ENCODE results near the gene COL16A1.
A peak's percentile ranks its signal among the peaks of the same experiment; 100 is the strongest.

The COL16A1 gene

GRCh38 chr1:31627301-31627929 lies 76.4 kb downstream of the COL16A1 start:
- TF ChIP-seq, protein P1, sequence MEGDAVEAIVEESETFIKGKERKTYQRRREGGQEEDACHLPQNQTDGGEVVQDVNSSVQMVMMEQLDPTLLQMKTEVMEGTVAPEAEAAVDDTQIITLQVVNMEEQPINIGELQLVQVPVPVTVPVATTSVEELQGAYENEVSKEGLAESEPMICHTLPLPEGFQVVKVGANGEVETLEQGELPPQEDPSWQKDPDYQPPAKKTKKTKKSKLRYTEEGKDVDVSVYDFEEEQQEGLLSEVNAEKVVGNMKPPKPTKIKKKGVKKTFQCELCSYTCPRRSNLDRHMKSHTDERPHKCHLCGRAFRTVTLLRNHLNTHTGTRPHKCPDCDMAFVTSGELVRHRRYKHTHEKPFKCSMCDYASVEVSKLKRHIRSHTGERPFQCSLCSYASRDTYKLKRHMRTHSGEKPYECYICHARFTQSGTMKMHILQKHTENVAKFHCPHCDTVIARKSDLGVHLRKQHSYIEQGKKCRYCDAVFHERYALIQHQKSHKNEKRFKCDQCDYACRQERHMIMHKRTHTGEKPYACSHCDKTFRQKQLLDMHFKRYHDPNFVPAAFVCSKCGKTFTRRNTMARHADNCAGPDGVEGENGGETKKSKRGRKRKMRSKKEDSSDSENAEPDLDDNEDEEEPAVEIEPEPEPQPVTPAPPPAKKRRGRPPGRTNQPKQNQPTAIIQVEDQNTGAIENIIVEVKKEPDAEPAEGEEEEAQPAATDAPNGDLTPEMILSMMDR (IDR thresholded peaks at IDR 0.05; ENCODE audit: low read depth, low read length): no peak
- DNase-seq (ENCODE audit: extremely low read depth, low read depth): no peak

- TF ChIP-seq, protein P1 (IDR thresholded peaks at IDR 0.05; ENCODE audit: low read depth, low read length): no peak
- peak; percentile 23 for DNase-seq (ENCODE audit: extremely low read depth, low read depth)
Measured at GRCh38 chr1:31626223-31627207, 77.3 kb downstream of the COL16A1 start.

GRCh38 chr1:31625561-31626222 lies 78.1 kb downstream of the COL16A1 start:
- TF ChIP-seq, protein P1 (IDR thresholded peaks at IDR 0.05; ENCODE audit: low read depth, low read length): no peak
- no peak for DNase-seq (ENCODE audit: extremely low read depth, low read depth)

DNA sequence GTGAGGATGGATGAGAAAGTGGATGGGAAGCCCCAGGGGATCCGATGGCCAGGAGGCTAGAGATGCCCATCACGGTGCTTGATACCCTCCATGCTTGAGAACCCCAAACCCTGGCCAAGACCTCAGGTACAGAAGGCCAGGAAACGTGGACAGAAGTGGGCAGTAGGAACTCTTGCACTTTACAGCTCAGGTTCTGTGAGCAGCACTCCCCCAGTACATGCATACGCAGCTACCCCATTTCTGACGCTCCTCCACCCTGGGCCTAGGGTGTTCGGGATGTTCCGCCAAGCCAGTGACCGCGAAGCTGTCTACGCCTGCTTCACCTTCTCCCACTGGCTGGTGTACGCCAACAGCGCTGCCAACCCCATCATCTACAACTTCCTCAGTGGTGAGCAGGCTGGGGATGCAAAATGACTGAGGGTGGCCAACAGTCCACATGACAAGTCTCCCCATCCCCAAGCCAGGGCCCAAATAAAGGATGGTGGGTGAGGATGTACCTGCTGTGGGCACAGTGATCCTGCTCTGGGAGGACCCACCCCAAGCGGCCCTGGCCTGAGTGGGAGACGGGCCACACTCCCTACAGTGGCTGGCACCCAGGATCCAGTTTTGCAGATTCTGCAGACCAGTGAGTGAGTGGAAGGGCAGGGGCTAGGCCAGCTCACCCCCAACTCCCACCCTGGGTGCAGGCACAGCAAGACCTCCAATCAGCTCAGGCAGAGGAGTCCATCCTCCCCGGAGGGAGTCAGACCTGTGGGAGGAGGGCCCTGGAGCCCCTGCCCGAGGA lies 78.9 kb downstream of the COL16A1 start:
- TF ChIP-seq, protein P1 (IDR thresholded peaks at IDR 0.05; ENCODE audit: low read depth, low read length): no peak
- no peak for DNase-seq (ENCODE audit: extremely low read depth, low read depth)

DNA sequence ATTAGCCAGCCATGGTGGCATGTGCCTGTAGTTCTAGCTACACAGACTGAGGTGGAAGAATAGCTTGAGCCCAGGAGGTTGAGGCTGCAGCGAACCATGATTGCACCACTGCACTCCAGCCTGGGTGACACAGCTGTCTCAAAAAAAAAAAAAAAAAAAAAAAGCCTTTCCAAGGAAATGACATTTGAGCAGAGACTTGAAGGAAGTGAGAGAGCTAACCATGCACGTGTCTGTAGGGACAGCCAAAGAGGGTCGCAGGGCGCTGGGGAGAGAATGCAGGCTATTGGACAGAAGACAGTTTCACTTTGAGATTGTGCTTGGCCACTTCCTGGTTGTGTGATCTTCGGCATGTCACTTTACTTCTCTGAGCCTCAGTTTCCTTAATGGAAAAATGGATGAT lies 79.5 kb downstream of the COL16A1 start:
- TF ChIP-seq, protein P1 (IDR thresholded peaks at IDR 0.05; ENCODE audit: low read depth, low read length): no peak
- no peak for DNase-seq (ENCODE audit: extremely low read depth, low read depth)

DNA sequence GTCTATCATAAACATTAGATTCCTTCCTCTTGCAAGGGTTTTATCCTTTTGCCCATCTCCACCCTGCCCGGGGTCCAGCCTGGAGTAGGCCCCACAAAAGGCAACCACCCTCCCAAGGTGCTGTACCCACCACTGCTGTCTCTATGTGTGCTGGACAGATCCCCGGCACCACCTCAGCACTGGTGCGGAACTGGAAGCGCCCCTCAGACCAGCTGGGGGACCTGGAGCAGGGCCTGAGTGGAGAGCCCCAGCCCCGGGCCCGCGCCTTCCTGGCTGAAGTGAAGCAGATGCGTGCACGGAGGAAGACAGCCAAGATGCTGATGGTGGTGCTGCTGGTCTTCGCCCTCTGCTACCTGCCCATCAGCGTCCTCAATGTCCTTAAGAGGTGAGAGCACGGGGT lies 80.5 kb downstream of the COL16A1 start:
- DNase-seq (ENCODE audit: extremely low read depth, low read depth): no peak
- TF ChIP-seq, protein P1 (IDR thresholded peaks at IDR 0.05; ENCODE audit: low read depth, low read length): no peak
